ENCODE results near the gene NCKIPSD. TPM values are rescaled to one million over a fixed set of nuclear protein-coding genes. Genes with fewer than 3 reads are reported as not detected.

The NCKIPSD gene
- total and polyA plus RNA-seq, 7 donors = 7.7 to 29.3 (median 17.7) TPM

GRCh38 chr3:48685293-48685602 lies 467 bp downstream of the NCKIPSD start:
- Histone ChIP-seq H3K27me3 (no peaks in the 10 kb centered on the region), H3K36me3 (peaks cover 22 to 54% (median 42%) of the 10 kb centered on the region in 4 donors), H3K9me3 (no peaks in the 10 kb centered on the region), H3K4me3 (peak overlapping the region; percentile 65 to 94 (median 80)), H3K27ac (peak overlapping the region; percentile 77 to 85 (median 80)), H3K4me1 (peaks cover 0 to 45% (median 36%) of the 10 kb centered on the region in 4 donors)
- DNase-seq = no peak
- 9 to 14% methylated on average over 13 of the region's 13 CpGs for WGBS, 2 donors
- intact Hi-C loops (cut with DNase I) = loop anchor here (2.0 kb wide), 2 partner anchors 56 to 162 kb away; partner anchors contain the start of gene PRKAR2A
- TF ChIP-seq CTCF (IDR thresholded peaks at IDR 0.05) = peak in 2 of 4 experiments; percentile 27 to 43
- no peak for TF ChIP-seq EP300 (IDR thresholded peaks at IDR 0.05)
- TF ChIP-seq POLR2A (IDR thresholded peaks at IDR 0.05) = no peak
- no peak for TF ChIP-seq POLR2AphosphoS5 (IDR thresholded peaks at IDR 0.05)

- Histone ChIP-seq H3K9me3 (no peaks in the 10 kb centered on the region), H3K27me3 (no peaks in the 10 kb centered on the region), H3K4me1 (peaks cover 0 to 45% (median 36%) of the 10 kb centered on the region in 4 donors), H3K27ac (peak overlapping the region in 2 of 4 donors; percentile 77 to 81), H3K4me3 (peak overlapping the region; percentile 65 to 94 (median 80)), H3K36me3 (peaks cover 19 to 54% (median 37%) of the 10 kb centered on the region in 4 donors)
- TF ChIP-seq EP300 (IDR thresholded peaks at IDR 0.05) (no peak), POLR2AphosphoS5 (IDR thresholded peaks at IDR 0.05) (no peak), POLR2A (IDR thresholded peaks at IDR 0.05) (no peak), CTCF (IDR thresholded peaks at IDR 0.05) (no peak)
- 40 to 50% methylated on average over 7 of the region's 7 CpGs for WGBS, 2 donors
- intact Hi-C loops (cut with DNase I) = loop anchor here (2.0 to 5.0 kb wide), 3 partner anchors 56 to 162 kb away; partner anchors contain the start of genes PRKAR2A and UQCRC1
- DNase-seq = peak; percentile 78
Measured at GRCh38 chr3:48684480-48685143, 1.1 kb downstream of the NCKIPSD start.

- peaks cover 0 to 45% (median 36%) of the 10 kb centered on the region in 4 donors for H3K4me1 ChIP-seq
- DNase-seq = no peak
- peaks cover 18 to 54% (median 32%) of the 10 kb centered on the region in 4 donors for H3K36me3 ChIP-seq
- no peaks in the 10 kb centered on the region for H3K27me3 ChIP-seq
- TF ChIP-seq EP300 (IDR thresholded peaks at IDR 0.05) (no peak), CTCF (IDR thresholded peaks at IDR 0.05) (no peak), POLR2A (IDR thresholded peaks at IDR 0.05) (no peak), POLR2AphosphoS5 (IDR thresholded peaks at IDR 0.05) (no peak)
- 79 to 80% methylated on average over 8 of the region's 8 CpGs for WGBS, 2 donors
- intact Hi-C loops (cut with DNase I) = loop anchor here (2.0 to 5.0 kb wide), 3 partner anchors 57 to 163 kb away; partner anchors contain the start of genes PRKAR2A and UQCRC1
- H3K4me3 ChIP-seq = peak overlapping the region; percentile 65 to 94 (median 80)
- H3K9me3 ChIP-seq = no peaks in the 10 kb centered on the region
- peak overlapping the region in 2 of 4 donors; percentile 77 to 81 for H3K27ac ChIP-seq
Measured at GRCh38 chr3:48684054-48684349, 1.7 kb downstream of the NCKIPSD start.

GRCh38 chr3:48682786-48683185 lies 2.9 kb downstream of the NCKIPSD start:
- H3K27ac ChIP-seq = no peak overlapping the region
- WGBS, 2 donors = 91 to 92% methylated on average over 9 of the region's 9 CpGs
- H3K27me3 ChIP-seq = no peaks in the 10 kb centered on the region
- H3K4me1 ChIP-seq = peaks cover 0 to 45% (median 36%) of the 10 kb centered on the region in 4 donors
- H3K9me3 ChIP-seq = no peaks in the 10 kb centered on the region
- TF ChIP-seq EP300 (IDR thresholded peaks at IDR 0.05) (no peak), POLR2A (IDR thresholded peaks at IDR 0.05) (no peak), CTCF (IDR thresholded peaks at IDR 0.05) (no peak), POLR2AphosphoS5 (IDR thresholded peaks at IDR 0.05) (no peak)
- DNase-seq = no peak
- intact Hi-C loops (cut with DNase I) = loop anchor here (5.0 kb wide), 1 partner anchor 75 kb away; the partner anchor contains the start of gene UQCRC1
- H3K4me3 ChIP-seq = no peak overlapping the region
- H3K36me3 ChIP-seq = peaks cover 6 to 52% (median 27%) of the 10 kb centered on the region in 4 donors

Data from sigmoid colon (tissue), 7 donors.